ENCODE results near the gene COQ10B. TPM values are rescaled to one million over a fixed set of nuclear protein-coding genes. Genes with fewer than 3 reads are reported as not detected.

The COQ10B gene
- total RNA-seq, 6 experiments from 2014 or later, result 11.7 to 23.7 (median 17.1) TPM

- under 1% methylated on average over 11 of the region's 11 CpGs for WGBS (ENCODE audit: insufficient coverage, low coverage, low lambda C conversion rate, missing lambda C conversion rate)
- Histone ChIP-seq H3K4me3 (peak overlapping the region; percentile 81 to 93 (median 86)), H3K9me3 (no peaks in the 10 kb centered on the region), H3K27ac (peak overlapping the region; percentile 98 to 99 (median 99)), H3K36me3 (no peaks in the 10 kb centered on the region), H3K27me3 (no peaks in the 10 kb centered on the region), H3K4me1 (peaks cover 0 to 35% (median 4%) of the 10 kb centered on the region in 4 donors)
- no peak for TF ChIP-seq POLR2A (IDR thresholded peaks at IDR 0.05)
- no peak for TF ChIP-seq CTCF (IDR thresholded peaks at IDR 0.05)
- ATAC-seq (peak; percentile 59 to 66 (median 62)), DNase-seq (peak; percentile 68 to 77 (median 70))
- intact Hi-C loops (cut with DNase I), result no loop called here
These were observed 604 bp downstream of the COQ10B start for GRCh38 chr2:197453914-197454398.

DNA sequence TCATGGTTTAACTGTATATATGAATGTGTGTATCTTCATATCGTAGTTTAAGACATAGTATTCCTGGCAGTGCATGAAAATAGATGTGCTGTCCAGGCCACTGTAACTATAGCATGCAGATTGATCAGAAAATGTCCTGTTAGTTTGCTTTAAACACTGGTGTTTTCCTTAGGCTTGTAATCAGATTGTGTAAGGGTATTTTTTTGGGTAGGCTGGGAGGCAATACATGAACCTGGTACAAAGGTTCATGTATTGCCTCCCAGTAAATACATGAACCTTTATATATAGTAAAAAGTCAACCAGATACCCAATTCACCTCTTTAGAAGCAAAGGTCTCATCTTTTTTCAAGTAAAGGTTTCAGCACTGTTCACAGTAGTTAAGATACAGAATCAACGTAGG, 1.6 kb downstream of the COQ10B start:
- peak overlapping the region; percentile 98 to 99 (median 99) for H3K27ac ChIP-seq
- H3K4me3 ChIP-seq, result peak overlapping the region; percentile 81 to 93 (median 86)
- peaks cover 0 to 35% (median 4%) of the 10 kb centered on the region in 4 donors for H3K4me1 ChIP-seq
- no peak for DNase-seq
- H3K36me3 ChIP-seq, result peaks cover 0 to 4% (median 0%) of the 10 kb centered on the region in 4 donors
- 21% methylated on average over 2 of the region's 2 CpGs for WGBS (ENCODE audit: insufficient coverage, low coverage, low lambda C conversion rate, missing lambda C conversion rate)
- no peaks in the 10 kb centered on the region for H3K27me3 ChIP-seq
- ATAC-seq, result no peak
- intact Hi-C loops (cut with DNase I), result no loop called here
- H3K9me3 ChIP-seq, result no peaks in the 10 kb centered on the region
- TF ChIP-seq POLR2A (IDR thresholded peaks at IDR 0.05) (peak; percentile 17), CTCF (IDR thresholded peaks at IDR 0.05) (no peak)

- DNase-seq, result no peak
- no peaks in the 10 kb centered on the region for H3K9me3 ChIP-seq
- WGBS (ENCODE audit: insufficient coverage, low coverage, low lambda C conversion rate, missing lambda C conversion rate), result 100% methylated on average over 1 of the region's 1 CpG
- peak overlapping the region in 2 of 3 donors; percentile 98 to 99 for H3K27ac ChIP-seq
- H3K27me3 ChIP-seq, result no peaks in the 10 kb centered on the region
- H3K4me1 ChIP-seq, result peaks cover 0 to 35% (median 4%) of the 10 kb centered on the region in 4 donors
- ATAC-seq, result no peak
- peaks cover 0 to 9% (median 0%) of the 10 kb centered on the region in 4 donors for H3K36me3 ChIP-seq
- no peak for TF ChIP-seq CTCF (IDR thresholded peaks at IDR 0.05)
- TF ChIP-seq POLR2A (IDR thresholded peaks at IDR 0.05), result no peak
- no peak overlapping the region for H3K4me3 ChIP-seq
- intact Hi-C loops (cut with DNase I), result no loop called here
These were observed 2.1 kb downstream of the COQ10B start for GRCh38 chr2:197455428-197455827.

GRCh38 chr2:197460649-197461048, 7.3 kb downstream of the COQ10B start:
- no peak overlapping the region for H3K4me3 ChIP-seq
- intact Hi-C loops (cut with DNase I), result no loop called here
- peaks cover 0 to 22% (median 0%) of the 10 kb centered on the region in 4 donors for H3K4me1 ChIP-seq
- DNase-seq (no peak), ATAC-seq (no peak)
- H3K27me3 ChIP-seq, result no peaks in the 10 kb centered on the region
- TF ChIP-seq POLR2A (IDR thresholded peaks at IDR 0.05) (no peak), CTCF (IDR thresholded peaks at IDR 0.05) (no peak)
- WGBS (ENCODE audit: insufficient coverage, low coverage, low lambda C conversion rate, missing lambda C conversion rate), result 78% methylated on average over 4 of the region's 4 CpGs
- no peaks in the 10 kb centered on the region for H3K9me3 ChIP-seq
- H3K36me3 ChIP-seq, result peaks cover 0 to 42% (median 12%) of the 10 kb centered on the region in 4 donors
- no peak overlapping the region for H3K27ac ChIP-seq
